Testis (tissue), 2 donors: ENCODE data around the gene AMER1.

Experiments used
- CTCF ChIP-seq, 3 experiments: fragments of 450-650 bp in 2 of 3; fragments of 200-600 bp in 1 of 3; sonication (generic) in 1 of 3; IDR thresholded peaks; one replicate each; pipeline ENCODE4 v1.5.1; 2016 to 2019; ENCODE audit warnings: antibody characterized with exemption in 3 of 3, mild to moderate bottlenecking in 2 of 3, moderate library complexity in 1 of 3
- POLR2A ChIP-seq: fragments of 450-650 bp; IDR thresholded peaks from one replicate; pipeline ENCODE4 v1.6.1; 2017; ENCODE audit warnings: antibody characterized with exemption, mild to moderate bottlenecking, moderate library complexity

- no peak for TF ChIP-seq CTCF (IDR thresholded peaks at IDR 0.05)
- TF ChIP-seq POLR2A: no peak
Measured at GRCh38 chrX:64206556-64207162, 1.2 kb upstream of the AMER1 start.
